ENCODE results near the gene TBPL1.
"Not testable (repeated sequence)": the region's sequence is repeated elsewhere in the genome, so short reads cannot be mapped to it uniquely, and the experiment has no call there.

TBPL1 gene

DNA sequence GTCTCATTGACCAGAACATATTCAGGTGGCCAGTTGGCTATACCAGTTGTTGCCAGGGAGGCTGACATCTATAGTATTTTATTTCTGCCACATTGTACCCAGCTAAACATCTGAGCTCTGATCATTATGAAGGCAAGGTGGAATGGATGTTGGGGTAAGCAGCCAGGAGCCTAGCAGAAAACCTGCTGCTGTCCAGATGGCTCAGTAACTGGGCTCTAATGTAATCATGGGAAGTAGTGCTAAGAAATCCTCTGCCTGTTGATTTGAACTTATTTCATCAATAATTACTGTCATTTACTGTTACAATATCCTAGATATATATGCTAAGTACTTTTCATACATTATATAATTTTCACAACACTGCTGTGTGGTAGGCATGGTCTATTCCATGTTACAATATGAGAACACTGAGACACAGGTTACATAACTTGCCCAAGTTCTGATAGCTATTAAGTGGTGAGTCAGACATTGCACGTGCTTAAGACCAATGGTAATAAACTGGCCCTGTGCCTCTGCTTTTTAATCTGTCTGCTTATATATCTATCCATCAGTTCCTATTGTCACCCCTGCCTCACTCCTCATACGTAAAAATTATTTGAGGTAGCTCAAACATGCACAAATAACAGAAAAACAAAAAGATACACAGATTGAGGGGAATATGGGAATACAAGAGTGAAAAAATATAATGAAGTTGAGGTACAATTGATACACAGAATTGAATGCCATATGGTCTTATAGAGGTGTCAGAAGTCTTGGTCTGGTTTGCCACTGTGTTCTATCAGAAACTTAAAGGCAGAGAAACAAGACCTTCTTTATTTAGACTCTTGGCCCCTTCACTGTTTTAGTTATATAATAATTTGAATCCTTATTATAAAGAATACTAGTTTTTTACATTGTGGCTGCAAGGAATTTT, 25.2 kb downstream of the TBPL1 start:
- DNase-seq: no peak

DNA sequence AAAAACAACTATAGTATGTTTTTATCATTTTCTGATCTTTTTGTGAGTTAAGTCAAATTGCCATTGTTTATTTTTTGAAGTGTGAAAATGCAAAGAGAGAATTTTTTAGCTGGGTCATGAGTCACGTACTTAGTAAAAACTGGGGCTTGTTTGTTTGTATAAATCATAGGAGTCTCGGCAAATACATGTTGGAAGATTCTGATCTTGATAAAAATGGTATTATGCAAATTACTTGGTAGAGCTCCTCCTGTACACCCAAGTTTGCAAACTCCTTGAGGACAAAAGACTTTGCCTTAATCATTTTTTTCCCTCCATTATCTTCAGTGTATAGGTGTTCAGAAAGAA, 25.8 kb downstream of the TBPL1 start:
- DNase-seq: peak; percentile 26

DNA sequence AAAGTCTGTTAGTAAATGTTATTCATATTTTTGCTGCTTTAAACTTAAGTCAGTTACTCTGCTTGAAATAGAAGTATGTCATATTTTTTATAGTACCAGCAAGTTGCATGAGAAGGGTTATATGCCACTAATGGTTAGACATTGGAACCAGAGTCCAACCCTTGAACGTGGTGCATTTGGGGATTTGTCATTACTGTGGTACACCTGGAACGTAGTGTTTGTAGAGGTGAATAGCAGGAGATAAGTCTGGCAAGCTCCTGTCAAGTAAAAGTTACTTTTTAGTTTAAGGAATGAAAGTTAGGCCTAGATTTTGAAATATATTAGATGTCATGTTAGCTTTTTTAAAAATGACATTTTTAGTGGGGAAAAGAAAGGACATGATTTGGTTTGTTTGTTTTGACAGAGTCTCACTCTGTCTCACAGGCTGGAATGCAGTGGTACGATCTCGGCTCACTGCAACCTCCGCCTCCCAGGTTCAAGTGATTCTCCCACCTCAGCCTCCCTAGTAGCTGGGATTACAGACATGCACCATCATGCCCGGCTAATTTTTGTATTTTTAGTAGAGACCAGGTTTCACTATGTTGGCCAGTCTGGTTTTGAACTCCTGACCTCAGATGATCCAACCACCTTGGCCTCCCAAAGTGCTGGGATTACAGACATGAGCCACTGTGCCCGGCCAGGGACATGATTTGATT, 26.4 kb downstream of the TBPL1 start:
- not testable (repeated sequence) for DNase-seq

DNA sequence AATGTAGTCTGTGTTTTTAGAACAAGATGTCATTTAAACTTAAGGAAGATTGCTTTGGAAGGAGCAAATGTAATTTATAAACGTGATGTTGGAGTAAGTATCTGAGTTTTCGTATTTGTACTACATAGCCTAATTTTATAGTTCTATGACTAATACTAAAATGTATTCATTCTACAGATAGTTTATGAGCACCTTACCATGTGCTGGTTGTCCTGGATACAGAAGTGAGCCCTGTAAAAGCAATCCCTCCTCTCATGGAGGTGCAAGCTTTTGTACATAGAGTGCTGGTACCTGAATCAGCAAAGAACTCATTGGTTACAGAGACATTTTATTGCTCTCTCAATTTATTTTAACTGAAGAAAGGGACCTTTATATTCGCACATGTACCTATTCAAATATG, 27.1 kb downstream of the TBPL1 start:
- peak; percentile 82 for DNase-seq

DNA sequence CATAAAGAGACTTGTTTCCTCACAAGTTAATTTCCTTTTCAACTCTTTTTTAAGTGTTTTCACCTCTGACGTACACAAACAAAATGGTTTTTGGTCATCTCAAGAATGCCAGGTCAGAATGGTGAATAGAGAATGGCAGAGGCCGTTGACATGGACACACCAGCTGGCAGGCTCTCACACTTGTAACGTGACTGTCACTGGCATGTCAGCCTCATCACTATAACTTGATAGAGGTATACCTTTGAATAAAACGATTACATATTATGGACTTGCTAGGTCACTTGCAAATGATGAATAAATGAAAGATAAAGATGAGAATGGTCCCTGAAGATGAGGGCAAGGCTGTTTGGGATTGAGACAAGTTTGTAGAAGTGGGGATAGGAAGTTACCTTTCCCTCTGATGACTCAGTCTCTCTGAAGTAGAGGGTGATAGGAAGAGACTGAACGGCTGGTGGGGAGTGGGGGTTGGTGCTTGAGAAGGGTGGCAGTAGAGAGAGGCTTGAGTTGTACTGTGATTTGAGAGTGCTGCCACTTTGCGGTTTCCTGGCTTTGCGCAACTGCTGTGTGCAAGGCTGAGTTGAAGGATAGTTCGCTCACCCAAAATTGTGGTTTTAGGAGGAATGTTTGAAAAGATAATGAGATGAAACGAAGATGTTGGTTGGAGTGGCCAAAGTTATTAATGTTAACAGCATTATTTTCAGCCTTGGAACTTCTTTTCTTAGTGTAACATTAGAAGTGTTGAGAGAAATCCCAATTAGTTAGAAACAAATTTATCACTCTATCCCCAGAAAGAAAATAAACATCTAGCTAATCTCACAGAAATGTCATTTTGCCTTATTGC, 30.3 kb downstream of the TBPL1 start:
- no peak for DNase-seq

DNA sequence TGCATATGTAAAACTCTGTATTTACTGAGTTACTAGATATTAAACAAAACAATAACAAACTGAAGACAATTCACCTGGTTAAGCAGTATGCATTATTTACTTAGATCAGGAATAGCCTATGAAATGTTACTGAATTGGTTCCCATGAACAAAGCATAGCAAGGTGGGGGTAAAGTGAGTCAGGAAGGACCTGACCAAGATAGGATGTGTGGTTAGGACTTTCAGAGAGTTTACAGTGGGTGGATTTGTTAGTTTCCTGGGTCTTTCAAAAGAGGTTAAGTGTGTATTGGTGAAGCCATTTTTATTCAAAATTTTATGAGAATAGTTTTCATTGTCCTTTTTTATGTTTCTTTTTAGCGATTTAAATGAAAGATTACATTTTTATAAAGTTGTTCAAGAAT, 32.9 kb downstream of the TBPL1 start:
- no peak for DNase-seq

DNA sequence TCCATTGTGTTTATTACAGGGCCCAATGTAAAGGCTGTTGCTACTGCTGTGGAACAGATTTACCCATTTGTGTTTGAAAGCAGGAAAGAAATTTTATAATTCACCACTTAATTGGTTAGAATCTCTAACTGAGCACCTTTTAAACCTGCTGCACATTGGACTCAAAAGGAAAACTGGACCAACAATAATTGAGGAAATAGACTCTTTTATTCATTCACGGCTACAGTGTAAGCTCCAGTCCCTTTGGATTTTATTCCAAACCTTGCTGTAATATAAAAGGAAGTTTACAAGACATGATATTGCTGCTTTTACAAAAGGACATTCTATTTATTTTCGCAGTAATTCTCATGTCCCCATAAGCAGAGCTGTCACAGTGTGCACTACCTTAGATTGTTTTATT, 33.9 kb downstream of the TBPL1 start:
- DNase-seq: no peak

DNA sequence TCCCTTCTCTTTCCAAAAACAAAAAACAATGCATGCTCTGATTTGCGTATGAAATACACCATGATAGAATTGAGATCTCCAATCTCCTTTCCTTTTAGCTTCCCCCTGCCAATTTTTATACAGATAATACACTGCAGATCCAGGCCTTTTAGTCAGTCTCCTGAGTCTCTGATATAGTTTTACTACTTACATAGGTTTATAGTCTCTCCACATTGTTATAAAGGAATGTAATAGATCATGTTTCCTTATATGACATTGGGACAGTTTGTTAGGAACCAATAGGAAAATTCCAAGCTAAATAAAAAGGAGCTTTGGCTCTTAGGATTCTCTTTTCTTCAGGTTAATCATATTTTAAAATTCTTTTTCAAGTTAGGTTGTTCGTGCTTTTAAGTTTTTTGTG, 36.5 kb downstream of the TBPL1 start:
- DNase-seq: no peak

DNA sequence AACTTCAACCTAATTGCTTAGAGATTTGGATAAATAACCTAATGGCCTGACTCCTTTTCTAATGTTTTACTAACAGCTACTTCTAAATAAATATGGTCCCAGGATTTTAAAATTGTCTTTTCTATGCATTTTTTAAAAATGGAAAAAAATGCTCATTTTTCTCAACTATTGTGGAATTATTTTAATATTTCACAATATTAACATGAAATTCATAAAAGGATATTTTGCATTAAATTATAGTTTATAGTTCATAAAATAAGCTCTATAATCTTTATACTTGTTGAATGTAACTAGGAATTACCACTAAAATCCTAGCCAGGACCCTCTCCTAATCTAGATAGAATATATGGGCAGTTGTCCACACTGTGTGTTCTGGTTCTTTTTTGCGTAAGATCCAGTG, 37.3 kb downstream of the TBPL1 start:
- DNase-seq: no peak

DNA sequence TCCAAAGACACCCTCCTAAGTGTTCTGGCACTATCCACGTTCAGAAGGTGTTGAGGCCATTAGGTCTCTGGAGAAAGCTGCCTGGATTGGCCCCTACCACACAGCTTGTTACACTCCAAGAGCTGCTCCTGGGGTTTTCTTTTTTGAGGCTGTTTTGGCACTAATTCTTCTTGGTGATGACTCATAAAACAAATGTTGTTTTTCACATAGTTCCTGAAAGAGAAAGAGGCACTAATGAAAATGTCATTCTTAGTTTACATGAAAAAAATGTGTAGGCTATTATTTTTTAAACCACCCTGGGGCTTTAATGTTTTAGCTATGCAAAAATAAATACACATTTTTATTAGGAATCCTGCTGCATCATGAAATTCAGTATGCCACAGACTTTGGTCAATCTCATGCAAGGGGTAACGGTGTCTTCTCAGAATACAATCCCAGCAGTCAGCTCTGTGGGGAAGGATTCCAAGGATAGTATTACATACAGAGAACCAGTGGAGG, 38.1 kb downstream of the TBPL1 start:
- no peak for DNase-seq

DNA sequence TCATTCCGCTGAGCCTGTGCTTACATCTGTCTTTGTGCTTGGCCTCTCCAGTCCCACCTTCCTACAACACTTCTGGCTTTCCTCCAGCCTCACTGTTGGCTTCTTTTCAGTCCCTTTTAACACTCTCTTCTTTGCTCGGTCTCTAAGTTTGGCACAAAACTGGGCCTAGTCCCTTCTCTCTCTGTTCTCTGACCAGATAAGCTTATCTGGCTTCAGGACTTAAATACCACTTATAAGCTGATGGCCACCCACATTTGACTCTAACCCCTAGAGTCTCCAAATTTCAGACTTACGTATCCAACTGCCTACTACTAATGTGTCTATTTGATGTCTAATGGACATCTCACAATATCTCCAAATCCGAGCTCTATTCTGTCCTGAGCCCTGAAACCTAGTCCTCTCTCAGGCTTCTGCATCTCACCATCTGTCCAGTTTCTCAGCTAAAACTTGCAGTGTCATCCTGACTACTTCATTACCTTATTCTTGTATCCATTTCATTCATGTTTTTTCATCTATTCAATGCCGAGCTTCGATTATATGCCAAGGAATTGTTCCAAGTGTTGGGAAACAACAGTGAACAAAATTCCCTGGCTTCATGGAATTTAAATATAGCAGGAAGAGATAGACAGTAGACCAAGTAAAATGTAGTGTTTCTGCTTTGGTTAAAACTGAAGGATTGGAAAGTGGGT, 40.1 kb downstream of the TBPL1 start:
- DNase-seq: no peak

DNA sequence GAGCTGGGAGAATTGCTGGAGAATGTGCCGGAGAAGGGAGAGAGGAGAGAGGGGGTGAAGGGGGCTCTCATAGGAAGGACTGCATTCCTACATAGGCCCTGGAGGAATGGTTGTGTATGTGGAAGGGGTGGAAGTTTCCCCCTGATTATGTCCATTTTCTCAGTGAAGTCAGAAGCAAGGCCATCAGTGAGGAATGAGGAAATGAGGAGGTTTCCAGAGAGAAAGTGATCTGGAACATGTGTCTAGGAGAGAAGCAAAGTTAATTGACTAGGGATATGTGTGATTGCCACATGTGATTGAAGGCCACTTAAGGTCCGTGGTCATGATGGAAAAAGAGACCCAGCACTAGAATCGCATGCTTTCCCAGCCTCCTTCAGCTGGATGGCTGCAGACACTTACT, 42.3 kb downstream of the TBPL1 start:
- no peak for DNase-seq

DNA sequence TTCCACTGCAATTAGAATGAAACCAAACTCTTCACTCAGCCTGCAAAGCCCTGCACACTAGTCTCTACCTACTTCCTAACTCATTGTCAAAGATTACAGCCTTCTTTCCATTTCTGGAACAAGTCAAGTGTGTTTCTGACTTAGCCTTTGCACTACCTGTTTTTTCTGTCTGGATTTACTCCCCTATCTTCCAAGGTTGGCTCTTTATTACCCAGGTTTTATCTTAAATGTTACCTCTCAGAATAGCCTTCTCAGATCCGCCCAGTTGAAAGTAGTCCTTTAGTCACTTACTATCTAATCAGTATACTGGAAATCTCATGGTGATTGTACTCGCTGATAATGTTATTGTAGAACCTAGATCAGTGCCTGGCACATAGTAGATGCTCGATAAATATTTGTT, 42.7 kb downstream of the TBPL1 start:
- no peak for DNase-seq

DNA sequence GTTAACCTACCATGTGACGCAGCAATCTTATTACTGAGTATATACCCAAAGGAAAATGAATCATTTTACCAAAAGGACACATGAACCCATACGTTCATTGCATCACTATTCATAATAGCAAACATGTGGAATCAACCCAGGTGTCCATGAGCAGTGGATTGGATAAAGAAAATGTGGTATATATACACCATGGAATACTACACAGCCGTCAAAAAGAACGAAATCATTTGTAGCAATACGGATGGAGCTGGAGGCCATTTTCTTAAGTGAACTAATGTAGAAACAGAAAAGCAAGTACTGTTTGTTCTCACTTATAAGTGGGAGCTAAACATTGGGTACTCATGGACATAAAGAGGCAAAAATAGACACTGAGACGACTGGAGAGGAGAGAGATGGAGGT, 44.2 kb downstream of the TBPL1 start:
- no peak for DNase-seq

DNA sequence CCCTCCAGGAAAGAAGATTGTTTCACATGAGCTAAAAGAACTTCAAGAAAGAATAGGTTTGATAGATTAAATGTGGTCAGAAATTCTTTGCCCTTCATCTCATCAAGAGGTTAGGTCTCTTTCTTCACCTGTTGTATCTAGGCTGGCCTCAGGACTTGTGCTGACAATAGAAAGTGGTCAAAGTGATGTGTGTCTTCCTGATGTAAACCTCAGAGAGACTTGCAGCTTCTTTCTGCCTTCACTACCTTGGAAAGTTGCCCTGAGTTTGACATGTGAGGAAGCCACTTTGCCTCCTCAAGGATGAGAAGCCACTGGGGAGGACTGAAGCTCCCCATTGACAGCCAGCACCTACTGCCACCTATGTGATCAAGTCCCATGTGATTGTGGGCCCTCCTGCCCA, 46.3 kb downstream of the TBPL1 start:
- DNase-seq: no peak

DNA sequence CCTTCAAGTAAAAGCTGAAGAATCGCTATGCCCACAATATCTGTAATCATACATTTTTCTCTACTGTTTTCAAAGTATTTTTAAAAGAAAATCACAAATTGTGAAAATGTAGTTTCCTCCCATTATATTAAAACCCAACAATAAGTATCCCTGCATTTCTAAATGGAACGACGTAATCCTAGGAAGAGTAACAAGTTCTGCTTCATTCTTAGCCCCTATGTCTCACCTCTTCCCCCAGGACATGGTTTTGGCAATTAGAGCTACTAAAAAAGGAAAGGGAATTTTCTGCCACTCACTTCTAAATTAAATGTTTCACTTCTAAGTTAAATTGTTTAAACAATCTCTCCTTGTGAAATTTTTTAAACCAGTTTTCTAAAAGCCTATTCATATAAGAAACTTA, 47.4 kb downstream of the TBPL1 start:
- DNase-seq: no peak

DNA sequence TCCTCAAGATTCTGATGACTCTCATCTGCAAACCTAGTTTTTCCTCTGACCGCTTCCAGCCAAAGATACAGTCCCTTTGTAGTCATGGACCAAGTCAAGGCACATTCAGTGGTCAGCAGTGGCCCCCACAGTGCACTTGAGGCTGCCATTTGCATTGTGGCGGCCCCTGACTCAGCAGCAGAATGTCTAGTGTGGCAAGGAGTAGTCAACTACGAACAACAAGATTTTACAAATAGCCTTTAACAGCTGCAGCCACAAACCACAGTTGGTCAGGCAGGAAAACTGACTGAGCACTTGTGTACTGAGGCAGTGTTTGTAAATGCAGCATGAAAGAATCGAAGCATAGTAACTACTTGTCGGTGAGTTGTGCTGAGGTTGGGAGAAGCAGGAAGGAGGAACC, 49.8 kb downstream of the TBPL1 start:
- no peak for DNase-seq

DNA sequence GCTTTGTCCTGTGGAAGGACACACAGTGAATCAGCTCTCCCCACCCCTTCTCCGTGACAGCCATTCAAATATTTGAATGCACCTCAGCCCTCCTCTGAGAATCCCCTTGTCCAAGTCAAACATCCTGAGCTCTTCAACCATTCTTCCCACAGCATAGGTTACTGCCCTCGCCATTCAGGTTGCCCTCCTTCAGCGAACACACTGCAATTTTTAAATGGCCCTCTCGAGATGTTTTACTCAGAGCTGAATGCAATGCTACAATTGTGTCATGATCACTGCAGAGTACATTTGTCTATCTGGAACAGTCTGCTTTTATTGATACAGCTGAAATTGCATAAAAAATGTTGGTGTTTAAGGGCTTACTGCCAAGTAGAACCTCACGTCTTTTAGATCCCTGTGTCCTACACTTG, 50.5 kb downstream of the TBPL1 start:
- DNase-seq: no peak

DNA sequence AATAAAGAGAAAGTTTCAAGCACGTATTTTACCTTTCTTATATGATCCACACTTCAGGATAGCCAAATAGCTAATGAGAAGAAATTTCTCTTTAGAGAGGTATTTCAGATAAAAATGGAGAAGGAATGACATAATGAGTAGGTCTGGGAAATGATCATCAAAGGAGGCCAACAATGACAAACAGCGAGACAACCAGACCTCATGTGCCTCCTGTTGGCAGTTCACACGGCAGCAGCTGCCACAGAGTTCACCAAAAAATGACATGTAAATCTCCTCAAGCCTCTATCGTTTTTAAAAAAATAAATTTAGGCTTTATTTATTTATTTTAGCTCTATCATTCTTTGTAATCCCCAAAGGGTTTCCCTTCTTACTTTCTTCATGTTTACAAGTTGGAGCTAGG, 51.7 kb downstream of the TBPL1 start:
- no peak for DNase-seq

DNA sequence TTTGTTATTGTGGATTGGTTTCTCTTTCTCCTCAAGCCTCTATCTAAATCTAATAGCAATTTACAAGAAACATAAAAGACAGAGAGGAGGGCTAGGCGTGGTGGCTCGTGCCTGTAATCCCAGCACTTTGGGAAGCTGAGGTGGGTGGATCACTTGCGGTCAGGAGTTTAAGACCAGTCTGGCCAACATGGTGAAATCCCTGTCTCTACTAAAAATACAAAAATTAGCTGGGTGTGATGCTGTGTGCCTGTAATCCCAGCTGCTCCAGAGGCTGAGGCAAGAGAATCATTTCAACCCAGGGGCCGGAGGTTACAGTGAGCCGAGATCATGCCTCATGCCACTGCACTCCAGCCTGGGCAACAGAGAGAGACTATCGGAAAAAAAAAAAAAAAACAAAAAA, 52.8 kb downstream of the TBPL1 start:
- no peak for DNase-seq

DNA sequence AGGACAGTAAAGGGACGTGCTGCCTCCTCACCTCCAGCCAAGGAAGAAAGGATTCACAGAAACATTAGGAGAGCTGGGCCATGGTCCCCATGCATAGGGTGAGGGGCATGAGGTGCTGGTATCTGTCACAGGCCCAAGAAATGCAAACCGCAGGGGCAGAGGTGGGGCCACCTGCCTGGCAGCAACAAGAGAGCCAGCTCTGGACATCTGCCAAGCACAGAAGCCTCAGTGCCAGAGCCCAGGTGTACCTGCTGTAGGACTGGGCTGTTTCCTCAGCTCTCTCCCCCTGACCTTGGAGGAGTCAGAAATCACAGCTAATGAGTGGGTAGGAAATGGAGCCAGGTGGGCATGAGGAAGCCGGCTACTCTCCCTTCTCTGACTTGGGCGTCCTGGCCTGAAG, 54.1 kb downstream of the TBPL1 start:
- no peak for DNase-seq

DNA sequence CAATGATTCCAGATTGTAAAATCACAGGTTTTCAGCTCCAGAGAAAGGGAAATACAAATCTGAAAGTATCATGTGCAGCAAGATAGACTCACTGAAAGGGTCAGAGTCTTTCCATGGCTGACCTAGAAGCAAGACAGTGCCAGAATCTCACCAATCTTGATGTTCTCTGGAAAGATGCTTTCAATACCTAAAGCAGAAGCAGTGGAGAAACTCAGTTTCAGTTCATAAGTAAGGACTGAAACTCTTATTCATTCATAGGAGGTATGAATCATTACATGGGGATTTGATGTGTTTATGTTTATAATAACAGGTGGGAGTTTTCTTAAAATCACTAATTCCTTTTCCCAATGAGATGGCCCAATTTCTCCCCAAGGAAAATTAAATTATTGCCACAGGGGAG, 56.9 kb downstream of the TBPL1 start:
- DNase-seq: no peak

DNA sequence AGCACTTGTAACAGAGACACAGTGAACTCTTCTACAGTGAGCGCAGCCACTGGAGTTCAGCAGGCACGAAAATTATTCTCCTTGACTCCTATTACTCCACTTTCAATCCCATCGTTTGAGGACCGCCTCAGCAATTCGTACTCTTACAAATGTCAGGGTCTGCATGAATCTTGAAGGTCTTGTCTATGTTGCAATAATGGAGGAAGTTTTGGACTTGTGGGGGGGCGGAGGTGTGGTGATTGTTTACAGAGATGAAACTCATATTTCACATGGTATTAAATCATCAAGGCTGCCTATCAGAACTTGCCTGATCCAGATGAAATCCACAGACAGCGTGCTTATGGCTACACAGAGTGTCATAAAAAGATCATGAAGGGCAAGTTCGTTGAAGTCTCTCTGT, 57.4 kb downstream of the TBPL1 start:
- no peak for DNase-seq
